CD14-positive monocyte (primary cell): ENCODE results near the gene KDM4C. TPM values are rescaled to one million over a fixed set of nuclear protein-coding genes. Genes with fewer than 3 reads are reported as not detected.

Experiments
- DNase-seq, 3 donors: peaks; one replicate each; pipeline ENCODE4 v3.0.0-alpha.2; 2011 to 2022
- H2AFZ ChIP-seq: 2 replicates; pipeline ENCODE4 v1.6.0; 2012; ENCODE audit warnings: mild to moderate bottlenecking, low read depth, low read length, inconsistent platforms; ENCODE audit not compliant: insufficient read depth, poor library complexity, severe bottlenecking
- H3K27ac ChIP-seq, 2 donors: 1 replicate in 1 of 2; 2 replicates in 1 of 2; pipeline ENCODE4 v1.5.1; 2012 to 2013; ENCODE audit warnings: low read length in 2 of 2, control low read depth in 1 of 2, inconsistent platforms in 1 of 2, low read depth in 1 of 2, mild to moderate bottlenecking in 1 of 2
- H3K27me3 ChIP-seq, 2 donors: one replicate each; pipeline versions ENCODE4 v1.6.0 to v1.6.1; 2011 to 2013; ENCODE audit warnings: low read length in 2 of 2; ENCODE audit not compliant: control insufficient read depth in 2 of 2, insufficient read depth in 2 of 2
- H3K36me3 ChIP-seq, 2 donors: replicated peaks in 1 of 2; 1 replicate in 1 of 2; 2 replicates in 1 of 2; pipeline versions ENCODE4 v1.5.1 to v1.6.1; 2012 to 2013; ENCODE audit warnings: low read length in 2 of 2, control low read depth in 1 of 2, inconsistent platforms in 1 of 2, mild to moderate bottlenecking in 1 of 2; ENCODE audit not compliant: insufficient read depth in 2 of 2, control insufficient read depth in 1 of 2
- H3K4me1 ChIP-seq, 2 donors: 1 replicate in 1 of 2; 2 replicates in 1 of 2; pipeline versions ENCODE4 v1.5.1 to v1.6.1; 2012 to 2013; ENCODE audit warnings: low read length in 2 of 2, control low read depth in 1 of 2, inconsistent platforms in 1 of 2, mild to moderate bottlenecking in 1 of 2, moderate library complexity in 1 of 2; ENCODE audit not compliant: insufficient read depth in 2 of 2, control insufficient read depth in 1 of 2
- H3K4me2 ChIP-seq: replicated peaks from 2 replicates; pipeline ENCODE3; 2012; ENCODE audit warnings: low read length, moderate library complexity, mild to moderate bottlenecking; ENCODE audit not compliant: poor library complexity, severe bottlenecking; ENCODE audit errors: extremely low read depth
- H3K4me3 ChIP-seq, 3 experiments: fragments of 200-600 bp in 1 of 3; sonication (generic) in 1 of 3; replicated peaks in 1 of 3; 1 replicate in 2 of 3; 2 replicates in 1 of 3; pipeline ENCODE4 v1.5.1; 2011 to 2013; ENCODE audit warnings: low read length in 3 of 3, mild to moderate bottlenecking in 3 of 3, control low read depth in 2 of 3, low read depth in 2 of 3, inconsistent platforms in 1 of 3, moderate library complexity in 1 of 3
- H3K79me2 ChIP-seq: 2 replicates; pipeline ENCODE4 v1.6.0; 2012; ENCODE audit warnings: mild to moderate bottlenecking, control low read depth, inconsistent platforms, low read length, moderate library complexity; ENCODE audit not compliant: insufficient read depth
- H3K9ac ChIP-seq: 2 replicates; pipeline ENCODE4 v1.6.0; 2017; ENCODE audit warnings: low read length, mild to moderate bottlenecking; ENCODE audit not compliant: insufficient read depth, poor library complexity, severe bottlenecking
- H3K9me3 ChIP-seq, 2 donors: replicated peaks in 1 of 2; 1 replicate in 1 of 2; 2 replicates in 1 of 2; pipeline versions ENCODE4 v1.5.1 to v1.6.1; 2012 to 2013; ENCODE audit warnings: low read length in 2 of 2, control low read depth in 1 of 2; ENCODE audit not compliant: control insufficient read depth in 1 of 2, insufficient read depth in 1 of 2
- H4K20me1 ChIP-seq: 2 replicates; pipeline ENCODE4 v1.6.0; 2012; ENCODE audit warnings: mild to moderate bottlenecking, low read length, control low read depth, moderate library complexity; ENCODE audit not compliant: insufficient read depth
- H3K27ac Mint-ChIP-seq, 7 donors: one replicate each; pipeline ENCODE4 v1.8.0; 2020; ENCODE audit warnings: mild to moderate bottlenecking in 7 of 7, mixed read lengths in 7 of 7, moderate library complexity in 6 of 7, inconsistent platforms in 2 of 7
- H3K27me3 Mint-ChIP-seq, 3 donors: one replicate each; pipeline ENCODE4 v1.8.0; 2021 to 2022; ENCODE audit warnings: low read depth in 3 of 3, mild to moderate bottlenecking in 3 of 3, mixed read lengths in 3 of 3, moderate library complexity in 3 of 3, inconsistent platforms in 1 of 3
- H3K36me3 Mint-ChIP-seq, 2 donors: one replicate each; pipeline ENCODE4 v1.8.0; 2020; ENCODE audit warnings: mixed read lengths in 2 of 2, inconsistent platforms in 1 of 2, mild to moderate bottlenecking in 1 of 2
- H3K4me1 Mint-ChIP-seq: one replicate; pipeline ENCODE4 v1.8.0; 2020; ENCODE audit warnings: mild to moderate bottlenecking, mixed read lengths
- H3K4me3 Mint-ChIP-seq, 2 donors: one replicate each; pipeline ENCODE4 v1.8.0; 2020; ENCODE audit warnings: mild to moderate bottlenecking in 2 of 2, mixed read lengths in 2 of 2, moderate library complexity in 1 of 2
- H3K9me3 Mint-ChIP-seq, 7 donors: one replicate each; pipeline ENCODE4 v1.8.0; 2020 to 2022; ENCODE audit warnings: mixed read lengths in 7 of 7, mild to moderate bottlenecking in 6 of 7, moderate library complexity in 6 of 7, inconsistent platforms in 2 of 7
- CTCF ChIP-seq: fragments of 200-600 bp; IDR thresholded peaks from one replicate; pipeline ENCODE4 v1.8.0; 2022; ENCODE audit warnings: antibody characterized with exemption, mild to moderate bottlenecking
- WGBS: methylation state at CpG from one replicate; pipeline ENCODE4 v1.1.5; 2013; ENCODE audit warnings: missing lambda C conversion rate; ENCODE audit not compliant: insufficient coverage; 5-methylcytosine and 5-hydroxymethylcytosine counted together
- intact Hi-C, 2 donors: fragments of 100-400 bp; cut with micrococcal nuclease; formaldehyde crosslinking; loops; one replicate each; pipeline versions ENCODE4 v1.15.0 to v1.15.1; 2023
- polyA plus RNA-seq, 3 donors: library from polyadenylated mRNA; depleted of rRNA in 1 of 3; unstranded in 2 of 3; stranded (reverse) in 1 of 3; fragments of 300-500 nt in 2 of 3; fragments of >200 nt in 1 of 3; fragmentation: Illumina TruSeq in 2 of 3; gene quantifications; 1 replicate in 2 of 3; 2 replicates in 1 of 3; pipeline ENCODE4 v1.2.3, GENCODE V29; 2012 to 2021

The KDM4C gene
- polyA plus RNA-seq, 3 donors: 15.2 to 36.2 (median 17.1) TPM

DNA sequence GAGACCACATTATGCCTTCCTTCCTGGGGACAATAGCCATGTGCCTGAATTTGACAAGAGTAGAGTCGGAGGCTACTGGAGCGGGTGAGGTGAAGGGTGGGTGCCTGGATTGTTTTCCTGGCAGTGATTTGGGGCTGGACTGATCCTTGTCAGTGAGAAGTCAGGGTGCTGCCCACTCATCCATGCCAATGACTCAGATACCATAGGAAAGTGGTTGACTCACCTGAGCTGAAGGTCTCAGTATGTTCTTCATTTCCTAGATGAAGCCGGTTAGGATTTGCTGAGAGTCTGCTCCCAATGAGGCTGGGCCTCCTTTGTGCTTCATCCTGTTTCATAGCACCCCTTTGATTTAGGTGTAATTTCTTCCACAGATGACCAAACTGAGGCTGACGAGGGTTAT lies 366.0 kb downstream of the KDM4C start:
- Histone ChIP-seq H3K4me2 (no peak overlapping the region), H3K27ac (no peak overlapping the region), H2AFZ (no peak overlapping the region), H3K79me2 (no peaks in the 10 kb centered on the region), H3K36me3 (peaks cover 25 to 52% of the 10 kb centered on the region in 2 donors), H4K20me1 (no peaks in the 10 kb centered on the region), H3K27me3 (no peaks in the 10 kb centered on the region), H3K4me3 (no peak overlapping the region), H3K9ac (no peak overlapping the region), H3K9me3 (no peaks in the 10 kb centered on the region), H3K4me1 (no peaks in the 10 kb centered on the region)
- Mint-ChIP-seq H3K4me1 (peaks cover 8% of the 10 kb centered on the region), H3K9me3 (peaks cover 0 to 4% (median 0%) of the 10 kb centered on the region in 7 donors), H3K27ac (peak overlapping the region in 1 of 7 donors; percentile 41), H3K36me3 (peaks cover 42 to 52% of the 10 kb centered on the region in 2 donors), H3K27me3 (peaks cover 0 to 2% (median 1%) of the 10 kb centered on the region in 3 donors), H3K4me3 (no peak overlapping the region)
- no peak for TF ChIP-seq CTCF
- DNase-seq: no peak
- intact Hi-C loops: no loop called here
- WGBS: 100% methylated on average over 2 of the region's 4 CpGs

GRCh38 chr9:7125231-7125630 lies 367.5 kb downstream of the KDM4C start:
- Histone ChIP-seq H3K9ac (no peak overlapping the region), H3K4me1 (no peaks in the 10 kb centered on the region), H4K20me1 (no peaks in the 10 kb centered on the region), H3K4me2 (no peak overlapping the region), H3K27ac (no peak overlapping the region), H3K79me2 (no peaks in the 10 kb centered on the region), H3K9me3 (no peaks in the 10 kb centered on the region), H3K4me3 (no peak overlapping the region), H3K36me3 (peaks cover 34 to 67% of the 10 kb centered on the region in 2 donors), H2AFZ (no peak overlapping the region), H3K27me3 (no peaks in the 10 kb centered on the region)
- WGBS: no CpG with 5 or more reads among the region's 2 CpGs
- H3K27ac Mint-ChIP-seq: no peak overlapping the region
- no peak for DNase-seq
- H3K4me3 Mint-ChIP-seq: no peak overlapping the region
- peaks cover 0 to 4% (median 0%) of the 10 kb centered on the region in 7 donors for H3K9me3 Mint-ChIP-seq
- H3K36me3 Mint-ChIP-seq: peaks cover 53 to 65% of the 10 kb centered on the region in 2 donors
- intact Hi-C loops: no loop called here
- H3K4me1 Mint-ChIP-seq: peaks cover 8% of the 10 kb centered on the region
- H3K27me3 Mint-ChIP-seq: peaks cover 0 to 2% (median 1%) of the 10 kb centered on the region in 3 donors
- TF ChIP-seq CTCF: no peak
